ELR (cell line): ENCODE results near the gene NOTUM.

Experiments used
- DNase-seq: peaks from one replicate; pipeline ENCODE4 v3.0.0-alpha.2; 2015; ENCODE audit warnings: low read depth

NOTUM gene

GRCh38 chr17:81961087-81961511 lies at the start of gene NOTUM:
NOTUM (minus strand) TSS chr17:81961187; CDS start chr17:81960909, 278 bp downstream.
- peak; percentile 61 for DNase-seq

- DNase-seq, result no peak
Measured at GRCh38 chr17:82009413-82009812, 48.4 kb upstream of the NOTUM start.

DNA sequence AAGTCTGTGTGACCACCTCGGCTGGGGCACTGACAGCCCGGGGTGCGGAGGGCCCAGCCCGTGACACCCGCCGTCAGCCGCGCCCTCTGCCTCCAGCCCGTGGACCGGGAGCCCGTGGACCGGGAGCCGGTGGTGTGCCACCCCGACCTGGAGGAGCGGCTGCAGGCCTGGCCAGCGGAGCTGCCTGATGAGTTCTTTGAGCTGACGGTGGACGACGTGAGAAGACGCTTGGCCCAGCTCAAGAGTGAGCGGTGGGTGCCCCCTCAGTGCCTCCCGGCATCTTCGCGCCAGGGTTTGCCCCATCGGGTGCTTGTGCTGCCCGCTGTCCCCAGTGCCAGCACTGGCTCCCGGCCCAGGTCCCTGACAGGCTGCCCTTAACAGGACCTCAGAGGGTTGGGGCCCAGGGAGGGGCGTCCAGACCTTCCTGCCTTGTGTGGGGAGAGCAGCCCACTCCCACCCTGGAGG lies 48.0 kb upstream of the NOTUM start:
- no peak for DNase-seq

DNA sequence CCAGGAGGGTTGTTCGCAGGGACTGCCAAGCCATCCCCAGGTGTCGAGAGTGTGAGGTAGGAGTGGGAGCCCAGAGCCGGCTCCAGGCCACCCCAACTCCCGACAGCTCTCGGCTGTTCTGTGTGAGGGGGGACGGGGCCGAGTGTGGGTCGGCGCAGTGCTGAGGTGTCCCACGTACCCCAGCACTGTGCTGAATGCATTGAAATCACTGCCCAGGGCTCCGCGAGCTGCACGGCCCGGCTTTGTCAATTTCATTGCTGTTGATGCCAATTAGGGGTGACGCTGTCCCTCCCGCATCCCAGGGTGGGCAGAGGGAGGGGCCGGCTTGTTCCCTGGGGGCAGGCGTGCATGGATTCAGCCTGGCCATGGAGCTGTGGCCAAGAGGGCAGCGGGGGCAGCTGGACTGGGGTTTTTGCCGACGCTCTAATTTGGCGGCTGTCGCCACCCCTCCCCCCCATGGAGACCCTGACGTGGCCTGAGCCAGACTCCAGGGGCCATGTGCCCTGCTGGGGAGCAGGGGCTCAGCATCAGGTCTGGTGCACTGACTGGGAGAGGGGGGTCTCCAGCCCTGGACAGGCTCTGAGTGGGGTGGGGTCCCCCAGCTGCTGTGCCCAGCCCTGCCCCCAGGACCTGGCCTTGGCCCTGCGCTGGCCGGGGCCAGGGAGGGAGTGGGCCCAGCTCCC lies 47.4 kb upstream of the NOTUM start:
- no peak for DNase-seq

DNA sequence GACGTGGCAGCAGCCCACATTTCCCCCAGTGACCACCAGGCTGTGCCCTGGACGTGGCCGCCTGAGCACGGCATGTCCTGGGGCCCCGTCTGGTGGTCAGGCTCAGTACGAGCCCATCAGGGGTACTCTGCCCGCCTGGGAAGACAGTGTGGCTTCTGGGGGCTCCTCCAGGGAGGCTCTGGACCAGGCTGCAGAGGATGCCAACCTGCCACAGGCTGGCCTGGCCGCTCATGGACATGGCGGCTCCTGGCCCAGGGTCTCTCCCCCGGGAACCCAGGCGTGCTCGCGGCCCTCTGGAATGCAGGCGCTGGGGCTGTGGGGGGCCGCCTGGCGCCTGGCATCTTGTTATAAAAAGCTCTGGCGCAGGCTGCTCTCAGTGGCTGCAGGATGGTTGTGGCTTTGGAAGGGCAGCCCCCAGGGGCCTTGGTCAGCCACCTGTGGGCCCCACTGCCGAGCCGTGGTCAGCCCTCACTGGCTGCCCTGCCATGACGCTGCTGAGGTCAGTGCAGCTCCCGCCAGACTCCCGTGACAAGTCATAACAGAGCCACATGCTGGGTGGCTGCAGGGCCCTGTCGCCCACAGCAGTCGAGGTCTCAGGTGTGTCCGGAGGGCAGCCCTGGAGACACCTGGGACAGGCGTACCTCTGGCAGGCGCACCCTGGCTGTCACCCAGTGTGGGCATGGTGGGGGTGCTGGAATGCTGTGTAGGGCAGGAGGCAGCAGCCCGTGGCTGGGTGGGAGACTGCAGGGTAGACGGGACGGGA lies 46.7 kb upstream of the NOTUM start:
- DNase-seq, result no peak

GRCh38 chr17:82007228-82007494 lies 46.2 kb upstream of the NOTUM start:
- DNase-seq, result no peak

DNA sequence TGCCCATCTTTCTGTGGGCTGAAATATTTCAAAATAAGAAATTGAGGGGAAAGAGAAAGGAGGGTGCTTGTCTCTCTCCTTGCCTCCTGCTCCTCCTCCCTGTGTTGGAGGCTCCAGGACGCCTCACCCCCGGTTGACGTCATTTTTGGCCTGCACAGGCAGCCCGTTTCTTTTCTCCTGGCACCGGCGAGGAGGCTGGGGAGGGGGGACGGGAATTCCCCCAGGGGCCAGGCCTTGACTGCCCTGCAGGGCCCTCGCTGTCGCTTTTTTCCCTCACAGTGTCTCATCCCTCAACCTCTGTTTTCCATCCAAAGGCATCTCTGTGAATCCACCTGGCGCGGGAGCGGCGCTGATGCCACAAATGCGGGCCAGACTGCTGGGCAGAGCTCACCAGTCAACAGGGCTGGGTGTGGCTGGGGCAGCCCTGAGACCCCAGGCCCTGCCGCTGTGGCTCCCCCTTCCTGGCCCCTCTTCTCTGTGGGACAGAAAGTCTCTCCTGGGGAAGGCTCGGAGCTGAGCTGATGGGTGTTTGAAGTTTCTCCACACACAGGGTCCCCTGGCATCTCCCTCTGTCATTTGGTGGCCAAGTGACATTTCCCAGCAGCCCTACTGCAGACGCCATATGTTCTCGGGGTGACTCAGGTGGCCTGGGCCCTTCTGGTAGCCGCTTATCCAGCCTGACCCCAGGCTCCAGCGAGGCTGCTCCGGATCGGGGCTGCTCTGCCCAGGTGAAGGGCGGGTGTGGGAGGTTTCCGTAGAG lies 45.7 kb upstream of the NOTUM start:
- DNase-seq, result peak; percentile 64

DNA sequence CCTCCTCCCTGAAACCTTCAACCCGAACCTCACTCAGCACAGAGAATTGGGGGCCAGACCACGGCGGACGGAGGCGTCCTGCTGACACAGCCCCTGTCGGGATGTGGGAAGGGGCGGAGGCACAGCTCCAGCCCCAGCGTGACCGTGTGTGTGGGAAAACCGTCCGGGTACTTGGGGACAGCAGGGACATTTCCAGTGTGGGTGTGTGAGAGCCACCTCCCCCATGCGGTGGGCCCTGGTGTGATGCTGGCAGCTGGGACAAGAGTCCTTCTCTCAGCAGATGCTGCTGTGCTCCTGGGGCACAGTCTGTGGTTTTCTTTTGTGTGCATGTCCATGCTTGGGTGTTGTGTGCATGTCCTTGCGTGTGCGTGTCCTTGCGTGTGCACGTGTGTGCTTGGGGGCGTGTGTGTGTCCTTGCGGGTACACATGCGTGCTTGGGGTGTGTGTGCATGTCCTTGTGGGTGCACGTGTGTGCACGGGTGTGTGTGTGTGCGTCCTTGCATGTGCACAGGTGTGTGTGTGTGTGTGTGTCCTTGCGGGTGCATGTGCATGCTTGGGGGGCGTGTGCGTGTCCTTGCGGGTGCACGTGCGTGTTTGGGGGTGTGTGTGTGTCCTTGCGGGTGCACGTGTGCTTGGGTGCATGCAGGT lies 44.8 kb upstream of the NOTUM start:
- DNase-seq, result no peak

DNA sequence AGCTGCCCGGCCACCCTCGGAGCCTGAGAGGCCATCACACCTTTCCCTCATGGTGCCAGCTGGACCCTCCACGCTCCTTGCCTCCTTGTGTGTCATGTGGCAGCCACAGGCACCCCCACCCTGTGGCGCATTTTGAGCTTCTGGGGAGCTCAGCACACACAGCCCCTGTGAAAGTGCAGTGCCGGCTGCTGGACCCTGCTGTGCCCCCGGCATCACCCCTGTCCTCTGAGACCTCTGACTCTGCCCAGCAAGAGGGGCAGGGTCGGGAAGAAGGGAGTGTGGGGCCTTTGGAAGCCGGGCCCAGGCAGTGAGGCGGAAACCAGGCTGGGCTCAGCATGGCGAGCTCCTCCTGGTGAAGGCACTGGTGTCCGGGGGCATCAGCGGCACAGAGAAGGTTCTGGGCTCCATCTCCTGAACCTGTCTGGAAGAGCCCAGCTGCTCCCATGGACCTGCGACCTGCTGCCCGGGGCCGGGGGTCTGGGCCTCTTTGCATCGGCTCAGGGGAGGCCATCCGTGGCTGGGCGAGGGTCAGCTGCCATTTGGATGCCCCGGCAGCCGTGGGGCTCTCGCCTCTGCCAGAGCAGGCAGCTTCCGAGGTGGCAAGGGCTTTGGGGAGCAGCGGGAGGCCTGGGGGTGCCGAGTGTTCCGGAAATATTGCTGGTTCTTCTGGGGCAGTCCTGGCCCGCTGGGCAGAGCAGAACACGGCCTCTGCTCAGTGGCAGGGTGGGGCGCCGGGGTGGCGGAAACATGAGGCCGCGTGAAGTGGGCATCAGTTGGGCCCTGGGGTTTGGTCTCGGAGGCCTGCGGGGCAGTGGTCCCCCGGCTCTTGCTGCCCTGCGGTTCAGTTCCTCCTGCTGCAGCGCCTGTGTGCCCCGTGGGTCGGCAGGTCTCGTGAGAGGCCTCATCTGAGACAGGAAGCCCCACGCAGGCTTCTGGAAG lies 43.8 kb upstream of the NOTUM start:
- no peak for DNase-seq

DNA sequence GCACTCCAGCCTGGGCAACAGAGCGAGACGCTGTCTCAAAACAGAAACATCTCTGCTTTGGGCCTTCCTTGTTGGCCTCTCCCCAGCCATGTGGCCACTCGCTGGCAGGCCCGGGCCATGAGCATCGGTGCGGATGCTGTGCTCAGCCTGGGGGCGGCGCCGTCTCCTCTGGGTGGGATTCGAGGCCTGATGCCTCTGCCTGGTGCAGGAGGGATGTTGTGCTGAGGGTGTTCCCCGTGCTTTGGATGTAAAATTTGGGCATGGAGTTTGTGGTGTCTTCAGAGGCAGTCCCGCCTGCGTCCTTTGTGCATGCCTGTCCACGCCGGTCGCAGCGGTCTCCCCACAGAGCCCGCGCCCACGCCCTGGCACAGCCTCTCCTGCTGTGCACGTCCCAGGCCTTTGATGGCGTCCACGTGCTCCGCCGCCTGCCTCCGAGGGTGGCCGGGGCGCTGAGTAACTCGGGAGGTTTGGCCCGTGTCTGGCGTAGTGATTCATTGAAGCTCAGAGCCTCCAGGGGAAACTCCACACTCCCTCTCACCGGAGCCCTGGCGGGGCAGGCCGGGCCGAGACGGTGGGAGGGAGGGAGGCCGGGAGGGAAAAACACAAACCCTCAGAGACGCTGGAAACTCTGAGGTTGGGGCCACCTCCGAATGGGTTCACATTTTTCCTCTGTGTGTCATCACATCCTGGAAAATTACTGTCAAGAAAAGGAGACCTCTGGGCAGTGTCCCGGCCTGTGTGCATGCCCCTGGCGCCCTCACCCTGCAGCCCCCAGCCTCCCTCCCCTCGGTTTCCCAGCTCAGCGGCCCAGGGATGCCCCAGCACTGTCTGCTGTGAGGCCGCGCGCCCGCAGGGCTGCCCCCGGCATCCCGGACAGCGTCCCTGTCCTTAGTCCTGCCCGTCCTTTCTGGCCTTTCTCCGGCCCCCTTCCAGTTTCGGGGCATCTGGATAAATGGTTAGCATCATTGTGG lies 42.7 kb upstream of the NOTUM start:
- DNase-seq, result peak; percentile 99

DNA sequence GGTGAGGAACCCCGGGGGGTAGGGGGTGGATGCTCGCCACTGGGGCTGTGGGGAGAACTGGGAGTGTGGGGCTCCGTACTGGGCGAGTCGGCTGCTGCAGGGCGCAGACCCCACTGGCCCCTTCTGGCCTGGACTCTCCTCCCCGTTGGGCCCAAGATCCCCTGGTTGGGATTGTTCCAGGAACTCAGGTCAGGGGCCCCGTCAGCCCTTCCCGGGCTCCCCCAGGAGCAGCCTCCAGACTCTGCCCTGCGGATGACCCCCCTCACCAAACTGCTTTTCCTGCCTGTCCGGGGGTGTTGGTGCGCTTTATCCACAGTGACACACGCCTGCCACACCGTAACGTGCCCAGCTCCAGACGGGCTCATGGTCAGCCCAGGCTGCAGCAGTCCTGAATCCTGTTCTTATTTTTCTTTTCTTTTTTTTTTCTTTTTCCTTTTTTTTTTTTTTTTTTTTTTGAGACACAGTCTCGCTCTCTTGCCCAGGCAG lies 40.6 kb upstream of the NOTUM start:
- no peak for DNase-seq

- DNase-seq, result no peak
Measured at GRCh38 chr17:82000803-82001570, 40.0 kb upstream of the NOTUM start.

DNA sequence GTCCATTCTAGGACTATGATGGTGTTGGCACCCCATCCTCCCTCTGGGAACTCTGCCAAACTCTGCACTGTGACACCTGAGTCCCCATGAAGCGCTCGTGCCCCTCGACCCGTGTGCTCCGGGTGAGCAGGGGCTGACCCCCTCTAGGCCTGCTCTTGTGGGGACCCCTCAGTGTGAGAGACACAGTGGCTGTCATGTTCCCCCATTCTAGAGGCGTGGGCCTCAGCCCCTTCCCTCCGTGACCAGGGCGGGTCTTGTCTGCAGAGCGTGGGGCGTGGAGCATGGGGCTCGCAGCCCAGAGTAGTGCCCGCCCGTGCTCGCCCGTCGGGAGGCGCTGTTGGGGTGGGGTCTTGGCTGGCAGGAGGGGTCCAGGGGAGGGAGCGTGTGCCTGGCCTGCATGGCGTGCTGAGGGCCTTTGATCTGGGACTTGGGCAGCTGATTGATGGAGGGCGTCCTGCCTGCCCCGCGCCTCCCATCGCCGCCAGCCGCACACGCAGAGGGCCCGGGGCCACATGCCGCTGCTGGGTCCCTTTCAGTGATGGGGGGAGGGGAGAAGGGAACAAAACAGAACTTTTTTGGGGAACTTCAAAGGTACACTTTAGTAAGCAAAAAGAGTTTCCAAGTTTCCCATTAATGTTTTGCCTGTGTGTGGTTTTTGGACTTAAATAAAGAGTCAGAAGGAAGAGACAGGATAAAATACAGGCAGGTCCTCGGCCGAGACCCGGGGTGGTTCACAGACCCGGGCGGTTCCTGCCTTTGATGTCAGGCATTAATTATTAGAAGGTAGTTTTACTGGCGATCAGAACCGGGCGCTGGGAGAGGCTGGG lies 39.2 kb upstream of the NOTUM start:
- DNase-seq, result no peak

DNA sequence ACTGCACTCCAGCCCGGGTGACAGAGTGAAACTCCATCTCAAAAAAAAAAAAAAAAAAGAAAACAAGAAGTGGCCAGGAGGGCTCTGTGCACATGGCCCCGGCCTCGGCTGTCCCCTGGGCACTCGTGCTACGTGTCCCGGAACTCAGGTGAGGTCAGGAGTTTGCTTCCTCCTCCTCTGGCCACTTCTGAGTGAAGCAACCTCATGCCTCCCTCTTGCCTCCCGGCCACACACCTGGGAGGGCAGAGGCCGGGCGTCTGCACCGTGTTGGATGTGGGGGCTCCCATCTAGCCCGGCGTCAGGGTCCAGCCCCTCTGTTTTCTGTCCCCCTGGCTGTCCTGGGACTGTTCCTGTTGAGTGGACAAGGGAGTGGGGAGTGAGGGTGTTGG lies 38.6 kb upstream of the NOTUM start:
- no peak for DNase-seq

- DNase-seq, result no peak
Measured at GRCh38 chr17:81998691-81999438, 37.9 kb upstream of the NOTUM start.

GRCh38 chr17:81998212-81998611 lies 37.2 kb upstream of the NOTUM start:
- no peak for DNase-seq

- DNase-seq, result no peak
Measured at GRCh38 chr17:81996757-81997441, 35.9 kb upstream of the NOTUM start.
